Germinal center (tissue), 1 donor: ENCODE measurements around the gene PRRT3.

Source experiments
- DNase-seq: peaks from one replicate; pipeline ENCODE4 v3.0.0; 2012; ENCODE audit warnings: mixed read lengths, low spot score

PRRT3 gene

DNA sequence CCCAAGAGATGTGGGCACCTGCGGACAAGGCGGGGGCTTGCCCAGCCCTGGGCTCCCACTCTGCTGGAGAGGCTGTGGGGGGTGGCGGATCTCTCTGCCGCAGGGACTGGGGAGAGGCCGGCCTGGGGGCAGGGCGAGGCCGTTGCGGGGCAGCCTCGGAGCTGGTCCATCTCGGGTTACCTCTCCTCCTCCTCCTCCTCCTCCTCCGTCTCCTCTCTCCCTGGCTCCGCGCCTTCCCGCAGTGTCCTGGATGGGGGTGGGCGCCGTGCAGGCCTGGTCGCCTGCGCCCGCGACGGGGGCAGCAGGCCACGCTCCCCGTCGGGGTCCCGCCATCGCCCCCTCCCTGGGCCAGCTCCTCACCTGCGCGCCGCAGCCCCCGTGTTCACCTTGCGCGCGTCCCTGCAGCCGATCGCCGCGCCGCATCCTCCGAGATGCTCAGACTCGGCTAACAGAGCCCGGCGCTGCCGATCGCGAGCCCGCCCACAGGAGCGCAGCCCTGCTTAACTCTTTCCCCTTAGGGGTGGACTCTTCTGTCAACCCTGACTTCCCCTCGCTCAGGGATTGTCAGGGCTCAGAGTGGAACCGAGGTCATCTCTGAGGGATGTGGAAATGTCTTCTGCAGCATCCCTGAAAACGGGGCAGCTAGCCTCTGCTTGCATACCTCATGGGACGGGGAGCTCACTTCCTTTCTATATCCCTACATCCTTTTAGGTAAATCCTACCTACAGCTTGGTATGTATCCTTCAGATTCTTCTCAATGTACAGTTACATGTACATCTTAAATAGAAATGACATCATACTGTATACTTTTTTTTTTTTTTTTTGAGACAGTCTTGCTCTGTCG lies at the start of gene PRRT3:
TSS of gene PRRT3 (minus strand) at position 447 of the 844 bp plus-strand sequence. CDS start 2,293 bp downstream, outside the sequence.
- peak; percentile 73 for DNase-seq

DNA sequence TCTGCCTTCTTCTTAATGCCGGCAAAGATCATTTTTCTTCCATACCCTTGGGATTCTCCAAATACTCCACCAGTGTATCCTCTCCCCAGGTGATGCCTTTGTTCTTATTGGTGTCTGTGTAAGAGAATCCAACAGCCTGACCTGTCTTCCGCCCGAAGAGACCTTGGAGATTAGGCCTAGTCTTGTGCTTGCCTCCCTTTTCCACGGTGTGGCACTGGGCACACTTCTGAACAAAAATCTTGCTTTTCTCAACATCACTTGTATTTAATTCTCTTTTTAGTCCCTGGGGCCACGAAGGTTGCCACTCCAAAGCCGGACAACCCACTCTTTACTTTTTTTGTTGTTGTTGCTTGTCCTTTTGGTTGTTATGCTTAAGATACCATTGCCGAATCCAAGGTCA lies 48.5 kb upstream of the PRRT3 start:
- DNase-seq = no peak

DNA sequence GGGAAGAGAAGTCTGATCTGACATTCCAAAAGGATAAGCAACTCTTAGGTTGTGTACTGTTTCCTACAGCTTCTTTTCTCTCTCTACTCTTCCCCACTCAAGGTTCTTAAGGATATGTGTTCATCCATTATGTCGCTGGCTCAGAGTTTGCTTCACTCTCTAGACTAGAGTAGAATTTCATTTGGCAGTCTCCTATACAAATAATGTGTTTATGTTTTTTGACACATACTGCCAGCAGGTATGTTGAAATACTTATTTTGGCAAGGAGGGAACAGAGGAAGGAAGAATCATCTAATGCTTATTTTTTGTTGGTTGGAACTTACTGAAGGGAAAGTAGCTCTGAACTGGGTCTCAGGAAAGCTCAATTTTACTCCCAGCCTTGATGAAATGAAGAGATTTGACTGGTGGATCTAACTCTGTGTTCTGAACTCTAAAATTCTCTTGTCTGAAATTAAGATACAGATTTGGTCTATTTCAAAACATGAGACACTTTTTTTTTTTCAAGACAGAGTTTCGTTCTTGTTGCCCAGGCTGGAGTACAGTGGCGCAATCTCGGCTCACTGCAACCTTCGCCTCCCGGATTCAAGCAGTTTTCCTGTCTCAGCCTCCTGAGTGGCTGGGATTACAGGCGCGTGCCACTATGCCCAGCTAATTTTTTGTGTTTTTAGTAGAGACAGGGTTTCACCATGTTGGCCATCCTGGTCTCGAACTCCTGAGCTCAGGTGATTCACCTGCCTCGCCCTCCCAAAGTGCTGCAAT lies 42.1 kb upstream of the PRRT3 start:
- no peak for DNase-seq

DNA sequence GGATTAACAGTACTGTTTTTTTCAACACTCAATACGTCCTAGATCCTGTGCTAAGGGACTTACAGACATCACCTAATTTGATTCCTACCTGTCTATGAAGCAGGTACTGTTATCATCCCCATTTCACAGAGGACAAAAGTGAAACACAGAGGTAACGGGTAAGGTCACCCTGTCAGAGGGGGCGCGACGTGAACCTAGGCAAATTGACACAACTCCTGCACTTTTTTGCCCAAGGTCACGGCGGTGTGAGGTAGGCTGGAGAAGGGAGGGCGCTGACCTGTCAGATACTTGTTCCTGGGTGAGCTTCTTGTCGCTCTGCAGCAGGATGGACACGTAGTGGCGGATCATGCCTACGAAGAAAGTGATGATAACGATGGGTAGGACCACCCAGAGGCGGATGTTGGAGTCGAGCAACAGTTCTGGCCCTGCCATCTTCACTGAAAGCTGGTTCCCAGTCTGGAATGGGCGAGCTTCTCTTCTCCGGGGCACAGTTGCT lies 34.1 kb upstream of the PRRT3 start:
- DNase-seq = no peak

DNA sequence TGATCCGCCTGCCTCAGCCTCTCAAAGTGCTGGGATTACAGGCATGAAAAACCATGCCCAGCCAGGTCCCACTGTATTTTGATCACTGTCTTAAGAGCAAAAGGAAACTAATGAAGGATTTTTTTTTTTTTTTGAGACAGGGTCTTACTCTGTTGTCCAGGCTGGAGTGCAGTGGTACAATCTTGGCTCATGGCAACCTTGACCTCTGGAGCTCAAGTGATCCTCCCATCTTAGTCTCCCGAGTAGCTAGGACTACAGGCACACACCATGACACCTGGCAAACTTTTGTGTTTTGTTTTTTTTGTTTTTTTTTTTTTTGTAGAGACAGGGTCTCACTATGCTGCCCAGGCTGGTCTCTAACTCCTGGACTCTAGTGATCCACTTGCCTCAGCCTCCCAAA lies 28.0 kb upstream of the PRRT3 start:
- no peak for DNase-seq

DNA sequence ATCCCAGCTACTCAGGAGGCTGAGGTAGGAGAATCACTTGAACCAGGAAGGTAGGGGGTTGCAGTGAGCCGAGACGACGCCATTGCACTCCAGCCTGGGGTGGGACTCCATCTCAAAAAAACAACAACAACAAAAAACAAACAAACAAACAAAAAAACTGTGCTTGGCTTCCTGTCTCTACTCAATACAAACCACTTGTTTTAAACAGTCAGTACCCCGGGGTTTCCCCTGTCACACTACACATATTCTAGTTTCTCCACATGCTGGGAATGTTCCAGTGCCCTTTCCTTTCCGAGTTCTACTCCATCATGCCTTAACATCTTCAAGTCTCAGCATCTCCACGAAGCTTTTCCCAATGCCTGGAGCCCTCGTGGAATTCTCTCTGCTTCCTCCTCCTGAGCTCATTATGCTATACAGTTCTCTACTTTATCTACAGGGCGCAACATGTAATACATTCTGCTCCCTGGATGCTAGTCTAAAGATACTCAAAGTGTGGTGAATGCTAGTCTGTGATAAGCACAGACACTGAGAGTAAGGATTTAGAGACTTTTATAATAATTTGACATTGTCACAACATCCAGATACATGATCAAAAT lies 26.6 kb upstream of the PRRT3 start:
- DNase-seq = no peak

DNA sequence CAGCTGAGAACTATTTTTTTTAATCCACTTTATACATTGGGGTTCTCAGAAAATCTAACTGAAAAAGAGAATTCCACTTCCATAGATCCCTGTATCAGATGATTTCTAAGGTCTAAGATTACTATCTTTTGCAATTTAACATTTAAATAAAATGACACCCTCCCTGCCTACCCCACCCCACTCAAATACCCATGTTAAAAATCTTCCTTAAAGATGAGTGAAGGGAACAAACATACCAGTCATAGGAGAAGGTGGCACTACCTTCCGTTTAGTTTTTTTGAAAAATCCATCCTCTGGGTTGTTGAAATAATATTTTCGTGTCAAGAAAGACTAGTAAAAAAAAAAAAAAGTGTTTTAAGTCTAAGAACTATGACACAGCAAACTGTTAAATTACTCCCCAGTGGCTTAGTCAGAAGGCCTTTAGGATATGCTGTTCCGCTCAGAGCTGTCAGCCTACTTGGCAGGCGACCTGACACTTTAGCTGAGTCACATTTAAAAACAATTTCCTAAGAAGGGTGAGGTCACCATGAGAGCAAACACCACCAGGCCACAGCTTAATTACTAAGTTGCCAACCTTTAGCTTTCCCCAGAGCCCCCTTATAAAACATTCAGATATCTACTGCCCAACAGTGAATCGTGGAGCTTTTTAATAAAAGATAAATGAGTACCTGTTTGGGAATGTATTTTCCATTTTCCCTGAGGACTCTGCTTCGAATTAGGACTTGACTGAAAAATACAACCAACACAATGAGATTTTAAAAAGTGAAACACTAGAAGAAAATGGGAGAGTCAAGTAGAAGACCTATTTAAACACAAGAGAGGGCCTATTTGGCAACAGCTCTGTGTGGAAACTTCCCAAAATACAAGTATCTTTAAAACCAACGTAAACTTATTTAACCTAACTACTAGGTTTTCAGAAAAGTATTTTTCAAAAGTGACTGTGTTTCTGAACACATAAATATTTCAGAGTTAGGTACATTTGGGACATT lies 24.8 kb upstream of the PRRT3 start:
- no peak for DNase-seq

DNA sequence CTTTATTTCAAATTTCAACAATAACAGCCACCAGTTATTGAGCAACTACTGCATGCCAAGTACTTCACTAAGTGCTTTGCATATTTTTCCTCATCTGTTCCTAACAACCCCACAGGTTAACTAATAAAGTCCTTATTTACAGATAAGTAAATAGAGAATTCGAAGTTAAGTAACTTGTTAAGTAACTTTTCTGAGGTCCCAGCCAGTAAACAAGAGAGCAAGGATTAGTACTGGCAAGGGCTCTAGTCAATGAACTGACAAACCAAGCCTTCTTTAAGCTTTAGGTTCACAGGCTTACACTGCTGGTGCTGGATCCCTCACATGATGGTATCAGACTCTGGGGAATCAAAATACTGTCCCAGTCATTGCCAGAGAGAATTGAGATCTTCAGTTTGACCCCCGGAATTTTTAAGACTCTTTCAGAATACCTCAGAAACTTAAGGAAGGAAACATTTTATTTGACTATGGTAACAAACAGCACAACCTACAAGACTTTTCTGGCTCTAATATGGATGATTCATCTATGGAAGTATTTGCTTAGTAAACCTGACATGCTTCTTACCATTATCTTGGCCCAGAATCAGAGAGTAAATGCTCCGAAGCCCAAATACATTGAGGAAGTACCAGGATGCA lies 17.9 kb upstream of the PRRT3 start:
- DNase-seq = no peak

DNA sequence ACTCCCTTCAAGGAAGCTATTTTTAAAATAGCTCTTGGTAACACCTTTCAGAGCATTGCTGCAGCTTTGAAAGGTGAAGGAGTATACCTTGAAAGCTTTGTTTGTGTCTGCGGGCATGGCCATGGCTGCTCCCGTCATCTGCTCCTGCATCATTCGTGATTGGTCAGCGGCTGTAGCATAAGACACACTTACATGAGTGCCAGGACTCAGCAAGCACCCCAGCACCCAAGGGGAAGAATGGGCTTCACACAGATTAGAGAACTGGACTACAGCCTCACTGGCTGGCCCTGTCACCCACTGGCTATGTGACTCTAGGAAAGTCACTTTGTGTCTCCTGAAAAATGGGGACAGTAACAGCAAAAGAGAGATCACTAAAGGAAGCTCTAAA lies 17.4 kb upstream of the PRRT3 start:
- DNase-seq = no peak

DNA sequence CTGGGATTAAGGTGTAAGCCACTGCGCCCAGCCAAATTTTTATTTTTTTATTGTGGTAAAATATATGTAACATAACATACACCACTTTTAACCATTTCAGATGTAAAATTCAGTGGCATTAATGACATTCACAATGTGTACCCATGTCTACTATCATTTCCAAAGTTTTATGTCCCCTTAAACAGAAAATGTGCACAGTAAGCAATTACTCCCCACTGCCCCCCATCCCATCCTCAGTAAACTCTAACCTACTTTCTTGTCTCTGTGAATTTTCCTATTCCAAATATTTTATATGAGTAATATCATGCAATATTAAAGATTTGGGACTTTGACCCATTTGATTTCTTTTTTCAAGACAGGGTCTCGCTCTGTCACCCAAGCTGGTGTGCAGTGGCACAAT lies 14.6 kb upstream of the PRRT3 start:
- no peak for DNase-seq

DNA sequence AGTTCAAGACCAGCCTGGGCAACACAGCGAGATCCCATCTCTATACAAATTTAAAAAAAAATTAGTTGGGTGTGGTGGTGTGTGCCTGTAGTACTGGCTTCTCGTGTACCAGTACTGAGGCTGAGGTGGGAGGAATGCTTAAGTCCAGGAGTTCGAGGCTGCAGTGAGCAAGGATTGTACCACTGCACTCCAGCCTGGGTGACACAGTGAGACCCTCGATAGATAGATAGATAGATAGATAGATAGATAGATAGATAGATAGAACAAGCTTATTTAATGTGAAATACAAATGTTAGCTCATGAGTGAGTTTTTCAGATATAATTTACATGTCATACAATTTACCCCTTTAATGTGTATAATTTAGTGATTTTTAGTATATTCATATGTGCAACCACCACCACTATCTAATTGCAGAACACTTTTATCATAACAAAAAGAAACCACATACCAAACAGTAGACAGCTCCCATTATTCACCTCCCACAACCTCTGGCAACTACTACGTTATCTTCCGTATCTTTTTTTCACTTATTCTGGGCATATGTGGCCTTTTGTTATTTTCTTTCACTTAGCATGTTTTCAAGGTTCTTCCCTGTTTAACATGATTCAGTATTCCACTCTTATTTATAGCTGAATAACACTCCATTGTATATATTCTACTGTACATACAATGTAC lies 13.1 kb upstream of the PRRT3 start:
- DNase-seq = no peak

DNA sequence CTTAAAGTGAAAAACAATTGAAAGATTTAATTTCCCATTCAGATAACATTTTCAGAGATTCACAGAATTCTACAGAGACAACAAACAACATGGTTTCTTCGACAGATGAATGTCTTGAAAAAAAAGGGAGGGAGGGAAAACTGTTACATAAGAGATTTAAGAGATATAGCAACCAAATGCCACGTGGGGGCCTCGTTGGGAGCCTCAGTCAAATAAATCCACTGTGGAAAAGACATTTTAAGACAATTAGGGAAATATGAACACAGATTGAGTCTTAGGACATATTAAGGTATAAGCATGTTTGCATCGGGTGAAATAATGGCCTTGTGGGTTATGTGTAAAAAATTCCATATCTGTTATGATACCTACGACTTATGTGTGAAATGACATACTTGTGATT lies 5.0 kb upstream of the PRRT3 start:
- no peak for DNase-seq

DNA sequence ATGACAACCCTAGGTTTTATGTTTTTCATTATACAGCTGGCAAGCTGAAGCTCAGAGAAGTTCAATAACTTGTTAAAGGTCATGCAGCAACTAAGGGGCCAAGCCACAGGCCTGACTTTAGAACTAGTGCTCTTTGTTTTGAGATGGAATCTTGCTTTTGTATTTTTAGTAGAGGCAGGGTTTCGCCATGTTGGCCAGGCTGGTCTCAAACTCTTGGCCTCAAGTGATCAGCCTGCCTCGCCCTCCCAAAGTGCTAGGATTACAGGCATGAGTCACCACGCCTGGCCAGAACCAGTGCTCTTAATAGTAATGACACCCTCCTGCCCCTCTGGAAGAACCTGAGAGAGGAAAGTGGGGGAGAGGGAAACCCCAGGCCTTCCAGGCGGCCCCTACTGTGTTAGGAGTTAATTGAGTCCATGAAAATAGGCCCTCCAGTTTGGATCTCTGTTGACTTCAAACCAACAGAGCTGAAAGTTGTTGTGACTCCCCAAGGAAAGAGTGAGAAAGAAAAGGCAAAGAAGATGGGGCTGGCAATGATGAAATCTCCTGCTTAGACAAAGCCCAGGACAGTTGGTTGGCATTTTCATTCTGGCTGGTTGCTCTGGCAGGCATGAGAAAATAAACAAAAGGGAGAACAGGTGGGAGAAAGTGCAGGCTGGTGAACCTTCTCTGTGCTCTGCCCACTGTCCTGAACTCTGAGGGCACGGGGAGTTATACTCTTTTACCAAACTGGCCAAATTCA lies 3.6 kb upstream of the PRRT3 start:
- no peak for DNase-seq

DNA sequence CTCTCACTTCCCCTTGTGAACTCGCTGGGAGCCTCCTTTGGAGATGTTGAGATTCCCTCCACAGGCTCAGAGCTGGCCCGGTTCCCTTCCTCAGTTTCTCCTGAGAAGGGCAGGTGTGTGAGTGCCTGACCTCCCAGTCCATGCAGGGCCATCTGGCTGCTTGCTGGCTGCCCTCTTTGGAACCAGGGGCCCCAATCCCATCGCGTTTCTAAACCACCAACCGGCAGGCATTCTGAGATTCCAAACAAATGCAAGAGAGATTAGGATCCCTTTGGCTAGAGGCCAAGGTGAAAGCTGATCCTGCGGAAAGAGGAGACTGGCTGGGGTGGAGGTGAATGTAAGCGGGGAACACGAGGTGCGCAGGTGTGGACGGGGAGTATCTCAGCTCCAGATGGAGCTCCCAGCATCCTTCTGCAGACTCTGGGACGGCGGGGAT lies 2.9 kb upstream of the PRRT3 start:
- DNase-seq = no peak

DNA sequence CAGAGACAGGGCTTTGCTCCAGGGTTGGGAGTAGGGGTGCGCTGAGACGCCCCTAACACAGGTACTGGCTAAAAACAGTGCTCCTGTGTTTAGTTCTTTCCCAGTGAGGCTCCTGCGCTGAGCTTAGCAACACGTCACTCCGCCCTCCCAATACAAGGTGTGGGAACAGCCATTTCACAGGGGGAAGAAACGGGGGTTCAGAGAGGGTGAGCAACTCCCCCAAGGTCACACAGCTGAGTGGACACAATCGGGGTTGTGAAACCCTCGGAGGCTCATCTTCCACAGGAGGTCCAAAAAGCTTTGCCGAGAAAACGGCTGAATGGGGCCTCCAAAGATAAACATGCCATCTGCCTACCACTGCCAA lies 628 bp downstream of the PRRT3 start:
- no peak for DNase-seq

DNA sequence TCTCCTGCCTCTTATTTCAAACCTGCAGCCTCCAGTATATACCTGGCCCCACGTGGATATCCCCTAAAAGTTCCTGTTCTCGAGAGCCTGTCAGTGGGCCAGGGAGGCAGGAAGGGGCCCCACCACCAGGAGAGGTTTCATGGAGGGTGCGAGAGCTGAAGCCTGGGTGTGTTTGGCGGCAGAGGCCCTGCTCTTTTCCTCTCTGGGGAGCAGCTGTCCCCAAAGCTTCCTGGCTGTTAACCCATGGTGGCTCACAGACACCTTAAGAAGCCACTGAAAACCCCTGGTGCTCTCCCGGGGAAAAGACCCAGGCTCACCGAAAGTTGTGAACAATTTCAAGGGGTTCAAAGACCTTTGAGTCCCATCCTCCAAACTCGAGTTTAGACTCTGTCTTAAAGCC lies 1.1 kb downstream of the PRRT3 start:
- no peak for DNase-seq

DNA sequence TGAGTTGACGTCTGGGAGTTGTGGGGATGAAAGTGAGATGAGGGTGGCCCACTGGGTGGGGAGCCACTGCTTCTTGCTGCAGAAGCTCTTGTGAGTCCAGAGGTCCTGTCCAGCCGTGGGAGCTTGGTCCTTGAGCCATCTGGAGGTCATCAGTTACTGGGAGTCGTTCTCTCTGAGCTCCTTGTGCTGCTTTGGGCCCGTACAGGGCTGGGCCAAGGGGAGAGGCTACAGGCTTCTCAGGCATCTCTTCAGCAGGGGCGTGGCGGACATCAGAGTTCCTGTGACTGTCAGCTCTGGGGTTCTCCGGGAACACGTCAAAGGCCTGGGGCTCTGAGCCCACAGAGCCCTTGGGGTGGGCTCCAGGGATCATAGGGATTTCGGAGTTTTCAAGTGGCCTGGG lies 2.6 kb downstream of the PRRT3 start:
- DNase-seq = no peak

DNA sequence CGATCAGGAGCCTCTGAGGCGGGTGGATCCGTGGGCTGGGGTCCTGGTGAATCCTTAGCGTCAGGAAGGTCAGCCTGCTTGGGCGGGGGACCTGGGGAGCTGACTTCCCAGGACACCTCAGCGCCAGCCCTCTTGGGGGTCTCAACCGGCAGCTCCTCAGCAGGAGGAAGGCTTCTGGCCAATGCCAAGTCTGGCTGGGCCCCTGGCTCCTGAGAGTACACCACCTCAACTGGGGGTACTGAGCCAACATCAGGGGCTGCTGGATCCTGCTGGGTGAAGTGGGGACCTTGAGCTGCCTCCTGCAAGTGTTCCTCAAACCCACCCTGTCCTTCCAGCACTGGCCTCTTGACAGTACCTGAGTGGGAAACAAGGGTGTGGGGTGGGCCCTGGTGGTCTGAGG lies 3.1 kb downstream of the PRRT3 start:
- no peak for DNase-seq

DNA sequence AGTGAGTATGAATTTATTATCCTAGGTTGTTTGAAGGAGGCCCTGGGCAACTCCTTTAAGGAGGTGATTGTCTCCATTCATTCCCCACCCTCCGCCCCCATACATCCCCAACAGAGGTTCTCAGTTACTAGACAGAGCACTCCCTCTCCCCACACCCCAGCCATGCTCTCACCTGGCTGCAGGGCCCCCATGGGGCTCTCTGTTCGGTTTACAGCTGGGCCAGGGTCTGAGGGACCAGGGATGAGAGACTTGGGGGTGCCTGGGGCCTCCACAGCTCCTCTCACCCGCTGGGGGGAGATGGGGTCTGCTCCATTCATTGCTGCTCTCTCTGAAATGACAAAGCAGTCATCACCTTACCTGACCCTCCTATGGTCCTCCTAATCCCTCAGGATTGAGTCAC lies 3.6 kb downstream of the PRRT3 start:
- DNase-seq = no peak
